NCI-H774 (cell line): ENCODE data around the gene EMC10.
"Not testable (repeated sequence)": the region's sequence is repeated elsewhere in the genome, so short reads cannot be mapped to it uniquely, and the experiment has no call there.

Source experiments
- DNase-seq: peaks from one replicate; lab custom pipeline; 2025; lab: John Stamatoyannopoulos, UW

Gene EMC10

DNA sequence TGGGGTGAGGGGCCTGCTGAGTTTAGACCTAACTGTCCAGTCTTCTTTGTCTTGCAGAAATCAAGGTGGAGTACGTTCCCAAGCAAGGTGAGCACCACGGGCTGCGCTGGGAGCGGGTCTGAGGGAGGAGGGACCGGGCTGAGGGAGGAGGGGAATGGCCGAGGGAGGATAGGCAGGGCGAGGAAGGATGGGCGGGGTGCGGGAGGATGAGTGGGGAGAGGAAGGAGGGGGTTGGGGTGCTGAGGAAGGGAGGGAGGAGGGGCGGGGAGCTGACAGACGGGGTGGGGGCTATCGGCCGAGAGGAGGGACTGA is 25.1 kb upstream of the EMC10 start:
- no peak for DNase-seq

DNA sequence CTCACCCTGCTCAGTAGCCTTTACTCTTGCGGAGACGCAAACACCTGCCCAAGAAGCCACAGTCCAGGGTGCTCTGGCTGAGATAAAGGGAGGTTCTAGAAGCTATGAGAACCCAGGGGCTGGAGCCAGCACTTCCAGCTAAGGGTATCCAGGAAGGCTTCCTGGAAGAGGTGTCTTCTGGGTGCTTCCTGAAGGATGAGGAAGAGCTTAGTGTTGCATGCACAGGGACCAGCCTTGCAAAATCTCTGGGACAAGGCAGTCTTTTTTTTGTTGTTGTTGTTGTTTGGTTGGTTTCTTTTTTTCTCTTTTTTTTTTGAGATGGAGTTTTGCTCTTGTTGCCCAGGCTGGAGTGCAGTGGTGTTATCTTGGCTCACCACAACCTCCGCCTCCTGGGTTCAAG is 23.1 kb upstream of the EMC10 start:
- DNase-seq: no peak

GRCh38 chr19:50455992-50456391 is 20.3 kb upstream of the EMC10 start:
- no peak for DNase-seq

DNA sequence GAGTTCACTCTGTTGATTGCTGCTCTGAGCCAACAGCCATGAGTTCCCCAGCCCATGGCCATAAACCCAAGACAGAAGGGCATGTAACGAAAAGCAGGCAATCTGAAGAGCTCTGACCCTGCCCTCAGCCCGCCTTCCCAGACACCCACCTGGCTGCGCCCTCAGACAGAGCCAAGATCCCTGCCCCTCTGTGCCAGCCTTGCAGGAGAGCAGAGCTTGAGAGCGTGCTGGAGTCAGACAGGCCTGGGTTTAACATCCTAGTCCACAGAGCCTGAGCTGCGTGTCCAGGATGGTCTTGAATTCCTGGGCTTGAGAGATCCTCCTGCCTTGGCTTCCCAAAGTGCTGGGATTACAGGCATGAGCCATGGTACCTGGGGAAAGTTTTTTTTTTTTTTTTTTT is 19.0 kb upstream of the EMC10 start:
- DNase-seq: no peak

GRCh38 chr19:50458396-50459066 is 17.8 kb upstream of the EMC10 start:
- no peak for DNase-seq

DNA sequence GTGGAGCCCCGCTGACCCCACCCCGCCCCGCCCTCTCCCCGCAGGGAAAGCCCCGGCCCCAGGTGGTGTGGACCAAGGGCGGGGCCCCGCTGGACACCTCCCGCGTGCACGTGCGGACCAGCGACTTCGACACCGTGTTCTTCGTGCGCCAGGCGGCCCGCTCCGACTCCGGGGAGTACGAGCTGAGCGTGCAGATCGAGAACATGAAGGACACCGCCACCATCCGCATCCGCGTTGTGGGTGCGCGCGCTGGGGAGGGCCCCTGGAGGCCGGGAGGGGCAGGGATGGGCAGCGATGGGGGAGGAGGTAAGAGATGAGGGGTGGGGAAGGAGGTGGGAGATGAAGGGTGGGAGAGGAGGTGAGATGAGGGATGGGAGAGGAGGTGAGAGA is 17.2 kb upstream of the EMC10 start:
- DNase-seq: no peak

- no peak for DNase-seq
Observed at GRCh38 chr19:50459638-50460037, 16.7 kb upstream of the EMC10 start.

DNA sequence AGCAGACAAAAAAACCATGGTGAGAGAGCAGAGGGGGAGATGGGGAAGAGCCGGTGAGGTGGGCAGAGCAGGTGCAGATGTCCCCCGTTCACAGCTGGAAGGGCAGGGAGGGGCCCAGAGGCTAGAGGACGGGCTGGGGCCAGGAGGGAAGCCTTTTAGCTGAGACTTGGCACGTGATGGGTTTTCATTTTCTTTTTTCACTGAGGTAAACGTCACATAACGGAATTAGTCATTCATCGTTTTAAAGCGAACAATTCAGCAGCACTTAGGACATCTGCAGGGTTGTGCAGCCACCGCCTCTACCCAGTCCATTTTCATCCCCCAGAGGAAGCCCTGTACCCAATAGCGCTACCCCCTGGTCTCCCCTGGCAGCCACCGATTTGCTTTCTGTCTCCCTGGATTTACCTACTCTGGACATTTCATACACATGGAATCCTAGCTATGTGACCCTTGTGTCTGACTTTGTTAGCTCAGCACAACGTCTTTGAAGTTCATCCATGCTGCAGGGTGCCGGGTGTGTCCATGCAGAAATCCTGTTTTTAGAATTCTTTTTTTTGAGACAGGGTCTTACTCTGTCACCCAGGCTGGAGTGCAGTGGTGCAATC is 16.0 kb upstream of the EMC10 start:
- no peak for DNase-seq

DNA sequence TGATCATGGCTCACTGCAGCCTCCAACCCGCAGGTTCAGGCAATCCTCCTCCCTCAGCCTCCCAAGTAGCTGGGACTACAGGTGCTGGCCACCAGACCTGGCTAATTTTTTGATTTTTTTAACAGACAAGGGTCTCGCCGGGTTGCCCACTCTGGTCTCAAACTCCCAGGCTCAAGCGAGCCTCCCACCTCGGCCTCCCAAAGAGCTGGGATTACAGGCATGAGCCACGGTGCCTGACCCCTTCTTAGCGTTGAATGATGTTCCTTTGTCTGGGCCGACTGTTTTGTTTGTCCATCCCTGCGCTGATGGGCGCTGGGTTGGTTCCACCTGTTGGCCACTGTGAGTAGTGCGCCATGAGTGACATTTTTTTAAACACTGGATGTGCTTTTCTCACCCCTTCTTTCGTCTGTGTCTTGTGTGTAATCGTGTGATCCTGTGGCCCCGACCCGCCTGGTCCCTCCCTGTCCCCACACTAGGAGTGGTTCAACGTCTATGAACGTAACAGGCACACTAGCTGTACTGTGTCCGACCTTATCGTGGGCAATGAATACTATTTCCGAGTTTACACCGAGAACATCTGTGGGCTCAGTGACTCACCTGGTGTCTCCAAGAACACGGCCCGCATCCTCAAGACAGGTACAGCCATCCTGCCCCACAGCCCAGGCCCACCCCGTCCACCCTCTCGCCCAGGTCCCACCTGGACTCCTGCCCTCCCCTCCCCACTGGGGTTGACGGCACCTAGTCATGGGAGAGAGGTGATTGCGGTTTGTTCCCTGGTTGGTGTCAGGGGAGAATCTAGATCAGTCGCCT is 15.0 kb upstream of the EMC10 start:
- DNase-seq: peak; percentile 56

- DNase-seq: no peak
Observed at GRCh38 chr19:50462970-50463369, 13.3 kb upstream of the EMC10 start.

DNA sequence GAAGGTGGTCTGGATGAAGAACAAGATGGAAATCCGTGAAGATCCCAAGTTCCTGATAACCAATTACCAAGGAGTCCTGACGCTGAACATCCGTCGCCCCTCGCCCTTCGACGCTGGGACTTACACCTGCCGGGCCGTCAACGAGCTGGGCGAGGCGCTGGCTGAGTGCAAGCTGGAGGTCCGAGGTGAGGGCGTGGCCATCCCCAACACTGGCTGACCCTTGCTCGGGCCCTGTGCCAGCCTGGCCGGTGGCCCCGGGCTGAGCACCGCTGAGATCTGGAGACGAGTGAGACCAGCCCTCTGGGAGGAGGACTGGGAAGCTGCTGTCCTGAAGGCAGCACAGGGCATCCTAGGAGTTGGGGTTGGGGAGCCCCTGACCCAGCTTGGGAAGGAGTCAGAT is 12.0 kb upstream of the EMC10 start:
- no peak for DNase-seq

DNA sequence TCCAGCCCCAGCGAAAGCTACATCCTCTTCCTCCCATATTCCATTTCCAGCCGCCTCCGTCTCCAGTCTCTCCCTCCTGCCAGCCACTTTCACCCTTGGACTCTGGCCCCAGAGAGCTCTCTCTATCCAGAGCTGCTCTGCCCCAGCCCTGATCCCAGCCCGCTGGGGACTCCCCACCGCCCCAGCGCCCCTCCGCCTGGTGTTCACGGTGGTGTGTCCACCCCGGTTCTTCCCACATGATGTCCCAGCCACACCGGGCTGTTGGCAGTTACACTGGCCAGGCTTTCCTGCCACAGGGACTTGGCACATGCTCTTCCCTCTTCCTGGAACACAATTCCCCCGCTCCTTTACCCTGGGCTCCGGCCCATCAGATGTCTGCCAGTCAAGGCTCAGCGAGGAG is 11.3 kb upstream of the EMC10 start:
- DNase-seq: no peak

DNA sequence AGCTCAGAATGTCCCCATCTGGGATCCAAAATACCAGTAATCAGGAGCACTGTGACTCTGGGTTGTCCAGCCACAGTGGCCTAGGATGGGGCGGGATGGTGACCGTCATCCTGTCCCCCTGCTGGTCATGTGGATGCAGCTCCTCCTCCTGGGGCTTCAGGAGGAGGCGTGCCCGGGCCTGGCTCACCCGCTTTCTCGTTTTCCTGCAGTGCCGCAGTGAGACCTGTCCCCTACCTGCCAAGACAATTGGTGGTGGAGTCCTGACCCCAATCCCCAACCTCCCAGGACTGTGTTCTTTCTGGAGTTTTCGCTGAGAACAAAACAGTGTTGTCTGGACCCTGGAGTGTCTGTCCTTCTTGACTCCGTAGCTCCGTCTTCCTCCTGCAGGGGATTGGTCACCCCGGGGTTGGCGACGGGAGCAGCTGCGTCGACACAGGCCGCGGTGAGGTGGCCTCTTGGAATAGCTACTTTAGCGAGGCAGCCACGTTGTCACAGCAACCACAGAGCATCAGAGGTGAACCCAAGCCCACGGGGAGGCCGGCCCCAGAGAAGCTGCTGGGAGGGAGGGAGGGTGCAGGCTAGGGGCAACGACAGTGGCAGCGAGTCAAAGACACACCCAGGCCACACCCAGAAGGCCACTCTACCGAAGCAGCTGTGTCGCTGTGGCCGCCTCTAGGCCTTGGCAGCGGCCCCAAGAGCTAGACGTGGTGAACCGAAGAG is 10.2 kb upstream of the EMC10 start:
- DNase-seq: peak; percentile 78

GRCh38 chr19:50466706-50467039 is 9.6 kb upstream of the EMC10 start:
- no peak for DNase-seq

DNA sequence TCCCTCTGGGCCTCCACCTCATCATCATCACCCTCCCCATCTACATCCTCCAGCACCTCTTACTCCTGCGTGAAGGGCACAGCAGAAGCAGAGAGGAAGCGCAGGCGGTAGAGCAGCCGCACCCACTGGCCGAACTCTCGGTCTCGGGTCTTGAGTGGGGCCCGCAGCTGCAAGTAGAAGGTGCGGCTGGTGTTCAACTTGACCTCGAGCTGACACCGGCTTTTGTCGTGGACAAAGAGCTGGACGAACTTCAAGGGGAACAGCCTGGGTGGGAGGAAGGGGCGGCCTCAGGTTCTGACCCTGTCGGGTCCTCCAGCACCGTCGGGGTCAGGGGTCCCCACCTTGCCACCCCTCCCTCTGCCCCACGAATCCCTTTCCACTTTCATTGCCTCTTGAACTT is 8.7 kb upstream of the EMC10 start:
- no peak for DNase-seq

DNA sequence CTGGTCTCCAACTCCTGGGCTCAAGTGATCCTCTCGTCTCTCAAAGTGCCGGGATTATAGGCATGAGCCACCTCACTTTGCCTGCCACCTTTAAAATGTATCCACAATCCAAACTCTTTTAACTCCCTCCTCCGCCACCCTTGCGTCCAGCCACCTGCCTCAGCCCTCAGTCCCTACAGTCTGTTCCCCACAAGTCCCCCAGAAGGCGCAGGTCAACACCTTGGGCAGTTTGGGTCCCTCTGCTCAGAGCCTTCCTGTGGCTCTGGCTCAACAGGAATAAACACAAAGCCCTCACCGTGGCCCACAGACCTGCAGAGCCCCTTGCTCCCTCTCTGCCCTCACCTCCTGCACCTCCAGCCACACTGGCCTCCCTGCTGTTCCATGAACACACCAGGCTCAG is 7.5 kb upstream of the EMC10 start:
- no peak for DNase-seq

GRCh38 chr19:50473336-50473735 is 3.0 kb upstream of the EMC10 start:
- not testable (repeated sequence) for DNase-seq

DNA sequence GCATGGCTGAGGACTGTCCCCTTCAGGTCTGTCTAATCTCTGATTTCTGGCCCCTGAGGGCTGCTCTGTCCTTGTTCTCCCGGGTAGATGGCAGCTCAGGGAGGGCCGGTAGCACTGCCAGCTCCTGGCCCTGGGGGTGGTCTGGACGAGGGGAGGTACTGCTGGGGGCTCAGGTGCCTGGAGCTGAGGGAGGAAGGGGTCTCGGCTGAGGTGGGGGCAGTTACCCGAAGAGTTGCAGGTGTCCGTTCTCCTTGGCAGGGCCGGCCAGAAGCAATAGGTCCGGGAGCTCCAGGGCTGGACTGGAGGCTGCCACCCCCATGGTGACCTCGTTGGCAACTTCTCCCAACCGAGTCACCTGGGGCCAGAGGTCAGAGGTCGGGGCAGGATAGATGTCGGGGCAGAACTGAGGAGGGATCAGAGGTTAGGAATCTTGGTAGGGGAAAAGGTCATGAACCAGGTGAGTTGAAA is 1.2 kb upstream of the EMC10 start:
- no peak for DNase-seq

- no peak for DNase-seq
Observed at GRCh38 chr19:50475736-50476223, 527 bp upstream of the EMC10 start.

DNA sequence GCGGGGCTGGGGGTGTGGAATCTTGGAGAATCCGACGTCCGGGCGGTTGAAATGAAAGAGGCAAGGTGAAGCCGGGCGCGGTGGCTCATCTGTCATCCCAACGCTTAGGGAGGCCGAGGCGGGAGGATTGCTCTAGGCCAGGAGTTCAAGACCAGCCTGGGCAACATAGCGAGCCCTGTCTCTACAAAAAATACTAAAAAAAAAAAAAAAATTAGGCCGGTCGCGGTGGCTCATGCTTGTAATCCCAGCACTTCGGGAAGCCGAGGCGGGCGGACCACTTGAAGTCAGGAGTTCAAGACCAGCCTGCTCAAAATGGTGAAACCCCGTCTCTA is 566 bp downstream of the EMC10 start:
- no peak for DNase-seq

DNA sequence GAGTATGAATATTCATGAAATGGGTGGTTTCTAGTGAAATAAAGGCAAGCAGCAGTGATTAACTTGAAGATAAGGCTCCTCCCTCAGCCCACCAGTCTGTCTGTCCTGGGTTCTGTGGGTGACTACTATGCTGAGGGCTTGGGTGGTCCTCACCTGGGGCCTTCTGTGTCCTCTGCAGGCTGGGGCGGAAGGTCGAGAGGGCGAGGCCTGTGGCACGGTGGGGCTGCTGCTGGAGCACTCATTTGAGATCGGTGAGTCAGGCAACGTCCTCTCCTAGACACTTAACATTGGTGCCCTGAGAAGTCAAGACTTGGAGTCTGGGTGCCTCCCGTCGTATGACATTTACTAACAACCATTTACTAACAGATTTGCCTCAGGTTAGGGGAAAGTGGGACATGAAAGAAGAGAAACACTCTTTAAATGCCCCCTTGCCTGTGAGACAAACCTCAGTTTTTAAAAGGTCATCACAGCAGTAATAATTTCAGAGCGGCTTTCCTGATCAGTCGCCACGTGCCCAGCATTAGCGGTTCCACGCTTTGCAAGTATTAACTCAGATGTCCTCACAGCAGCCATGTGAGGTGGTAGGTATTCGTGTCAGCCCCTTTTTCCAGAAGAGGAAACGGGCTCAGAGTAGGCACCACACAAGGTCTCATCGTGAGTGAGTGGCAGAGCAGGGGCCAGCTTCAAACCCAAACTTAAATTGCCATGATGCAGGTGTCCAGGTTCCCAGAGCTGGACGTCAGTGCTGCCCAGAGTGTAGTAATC is 1.6 kb downstream of the EMC10 start:
- DNase-seq: no peak
